Body of pancreas (tissue), 4 donors: Measurements from ENCODE around the gene CLMN.

Source experiments
- CTCF ChIP-seq, 7 experiments: fragments of 450-650 bp in 4 of 7; fragments of 200-600 bp in 3 of 7; sonication (generic) in 3 of 7; IDR thresholded peaks; one replicate each; pipeline ENCODE4 v1.5.1; 2016 to 2019; ENCODE audit warnings: antibody characterized with exemption in 7 of 7
- POLR2A ChIP-seq, 3 donors: fragments of 450-650 bp; IDR thresholded peaks; one replicate each; pipeline ENCODE4 v1.6.1; 2016; ENCODE audit warnings: antibody characterized with exemption in 3 of 3, mild to moderate bottlenecking in 2 of 3

- TF ChIP-seq CTCF (IDR thresholded peaks at IDR 0.05), result no peak
- TF ChIP-seq POLR2A (IDR thresholded peaks at IDR 0.05), result no peak
Observed at GRCh38 chr14:95137804-95138167, 181.9 kb downstream of the CLMN start.
